Left ventricle myocardium inferior (tissue), 1 donor: Measurements from ENCODE around the gene NFKBIB. TPM values are rescaled to one million over a fixed set of nuclear protein-coding genes. Genes with fewer than 3 reads are reported as not detected.

Experiments used
- DNase-seq: peaks from one replicate; pipeline ENCODE4 v3.0.0-alpha.2; 2020
- H3K27ac ChIP-seq: fragments of 200-600 bp; replicated peaks from 2 replicates; pipeline ENCODE4 v1.8.0; 2021
- H3K27me3 ChIP-seq: fragments of 200-600 bp; 2 replicates; pipeline ENCODE4 v1.8.0; 2021; ENCODE audit warnings: low read depth
- H3K36me3 ChIP-seq: fragments of 200-600 bp; 2 replicates; pipeline ENCODE4 v1.8.0; 2021
- H3K4me1 ChIP-seq: fragments of 200-600 bp; 2 replicates; pipeline ENCODE4 v1.8.0; 2021
- H3K4me3 ChIP-seq: fragments of 200-600 bp; 2 replicates; pipeline ENCODE4 v1.8.0; 2021; ENCODE audit warnings: mild to moderate bottlenecking, moderate library complexity
- H3K9me3 ChIP-seq: fragments of 200-600 bp; replicated peaks from 2 replicates; pipeline ENCODE4 v1.8.0; 2021
- intact Hi-C: fragments of 100-400 bp; cut with micrococcal nuclease; formaldehyde crosslinking; loops from one replicate; pipeline ENCODE4 v1.11.0; 2022
- total RNA-seq: library from RNA; stranded (reverse); fragmentation: NEBNext Ultra II Directional; extraction: Animal tissue kit (Norgen Biotek cat#: 25700); gene quantifications from one replicate; pipeline ENCODE4 v1.2.1, GENCODE V29; 2021
- TF ChIP-seq, protein P1 (sequence below): fragments of 200-600 bp; IDR thresholded peaks from 2 replicates; pipeline ENCODE4 v1.8.0; 2021; ENCODE audit warnings: antibody characterized with exemption, mild to moderate bottlenecking, borderline replicate concordance
- donor health status: DM: no; HTN: yes; CAD: no; lungs with severe emphysema.

Gene NFKBIB
- total RNA-seq, 1 donor from 2014 or later: 18.4 TPM

DNA sequence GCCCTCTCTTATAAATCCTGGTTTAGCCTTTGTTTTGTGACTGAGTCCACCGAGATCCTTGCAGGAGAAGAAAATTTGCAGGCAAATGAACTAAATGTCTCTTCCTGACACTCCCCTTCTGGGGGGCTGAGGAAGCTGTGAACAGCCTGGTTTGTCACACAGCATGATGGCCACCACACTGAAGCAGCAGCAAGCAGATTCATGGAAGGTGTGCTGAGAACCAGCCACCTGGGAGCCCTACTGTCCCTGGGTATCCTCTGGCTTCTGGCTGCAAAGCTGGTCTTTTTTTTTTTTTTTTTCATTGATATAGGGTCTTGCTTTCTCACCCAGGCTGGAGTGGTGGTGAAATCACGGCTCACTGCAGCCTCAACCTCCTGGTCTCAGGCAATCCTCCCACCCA, 42.2 kb downstream of the NFKBIB start:
- H3K4me3 ChIP-seq: no peak overlapping the region
- TF ChIP-seq, protein P1, sequence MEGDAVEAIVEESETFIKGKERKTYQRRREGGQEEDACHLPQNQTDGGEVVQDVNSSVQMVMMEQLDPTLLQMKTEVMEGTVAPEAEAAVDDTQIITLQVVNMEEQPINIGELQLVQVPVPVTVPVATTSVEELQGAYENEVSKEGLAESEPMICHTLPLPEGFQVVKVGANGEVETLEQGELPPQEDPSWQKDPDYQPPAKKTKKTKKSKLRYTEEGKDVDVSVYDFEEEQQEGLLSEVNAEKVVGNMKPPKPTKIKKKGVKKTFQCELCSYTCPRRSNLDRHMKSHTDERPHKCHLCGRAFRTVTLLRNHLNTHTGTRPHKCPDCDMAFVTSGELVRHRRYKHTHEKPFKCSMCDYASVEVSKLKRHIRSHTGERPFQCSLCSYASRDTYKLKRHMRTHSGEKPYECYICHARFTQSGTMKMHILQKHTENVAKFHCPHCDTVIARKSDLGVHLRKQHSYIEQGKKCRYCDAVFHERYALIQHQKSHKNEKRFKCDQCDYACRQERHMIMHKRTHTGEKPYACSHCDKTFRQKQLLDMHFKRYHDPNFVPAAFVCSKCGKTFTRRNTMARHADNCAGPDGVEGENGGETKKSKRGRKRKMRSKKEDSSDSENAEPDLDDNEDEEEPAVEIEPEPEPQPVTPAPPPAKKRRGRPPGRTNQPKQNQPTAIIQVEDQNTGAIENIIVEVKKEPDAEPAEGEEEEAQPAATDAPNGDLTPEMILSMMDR: no peak
- intact Hi-C loops: no loop called here
- H3K9me3 ChIP-seq: no peaks in the 10 kb centered on the region
- no peaks in the 10 kb centered on the region for H3K27me3 ChIP-seq
- peaks cover 4% of the 10 kb centered on the region for H3K36me3 ChIP-seq
- H3K27ac ChIP-seq: no peak overlapping the region
- no peak for DNase-seq
- H3K4me1 ChIP-seq: no peaks in the 10 kb centered on the region

DNA sequence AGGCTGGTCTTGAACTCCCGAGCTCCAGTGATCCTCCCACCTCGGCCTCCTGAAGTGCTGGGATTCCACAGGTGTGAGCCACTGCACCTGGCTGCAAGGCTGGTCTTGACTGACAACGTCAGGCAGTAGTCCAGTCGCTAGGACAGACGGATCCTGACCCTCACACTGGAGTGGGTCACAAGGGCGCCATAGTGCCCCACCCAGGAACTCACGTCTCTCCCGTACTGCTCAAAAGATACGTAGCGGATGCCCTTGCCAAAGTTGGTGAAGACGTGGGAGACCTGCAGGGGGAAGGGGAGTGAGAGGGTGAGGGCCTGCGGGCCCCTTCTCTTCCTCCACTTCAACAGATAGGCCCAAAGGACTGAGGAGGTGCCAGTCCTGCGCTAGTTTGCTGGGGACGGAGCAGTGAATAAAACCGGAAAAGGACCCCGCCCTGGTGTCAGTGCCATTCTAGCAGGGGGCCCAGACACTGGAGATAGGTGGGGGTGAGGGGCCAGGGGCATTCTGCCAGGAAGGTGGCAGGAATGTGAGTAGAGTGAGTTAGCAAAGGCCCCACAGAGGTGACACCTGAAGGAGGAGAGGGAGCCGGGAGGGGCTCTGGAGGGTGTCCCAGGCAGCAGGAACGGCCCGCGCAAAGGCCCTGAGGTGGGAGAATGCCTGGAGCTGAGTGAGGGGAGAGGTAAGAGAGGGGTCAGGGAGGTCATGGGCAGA, 42.9 kb downstream of the NFKBIB start:
- Histone ChIP-seq H3K27ac (no peak overlapping the region), H3K27me3 (no peaks in the 10 kb centered on the region), H3K9me3 (no peaks in the 10 kb centered on the region), H3K36me3 (peaks cover 4% of the 10 kb centered on the region), H3K4me1 (no peaks in the 10 kb centered on the region), H3K4me3 (no peak overlapping the region)
- no peak for DNase-seq
- TF ChIP-seq, protein P1: no peak
- intact Hi-C loops: no loop called here

DNA sequence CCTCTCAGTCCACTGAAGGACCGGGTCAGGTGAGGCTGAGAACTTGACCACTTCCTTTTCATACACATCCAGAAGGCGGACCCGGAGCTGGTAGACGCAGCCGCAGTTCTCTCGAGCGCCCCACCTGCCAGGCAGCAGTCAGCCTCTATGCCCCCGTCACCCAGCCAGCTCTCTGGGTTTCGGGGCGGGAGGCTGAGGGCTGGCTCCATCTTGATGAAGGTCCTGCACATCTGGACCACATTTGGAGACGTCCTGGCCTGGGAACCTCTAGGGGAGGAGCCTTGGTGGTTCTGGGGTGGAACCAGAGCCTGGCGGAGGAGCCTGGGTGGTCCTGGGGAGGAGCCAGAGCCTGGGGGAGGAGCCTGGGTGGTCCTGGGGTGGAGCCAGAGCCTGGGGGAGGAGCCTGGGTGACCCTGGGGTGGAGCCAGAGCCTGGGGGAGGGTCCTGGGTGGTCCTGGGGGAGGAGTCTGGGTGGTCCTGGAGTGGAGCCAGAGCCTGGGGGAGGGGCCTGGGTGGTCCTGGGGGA, 45.3 kb downstream of the NFKBIB start:
- H3K9me3 ChIP-seq: no peaks in the 10 kb centered on the region
- H3K4me3 ChIP-seq: no peak overlapping the region
- H3K27me3 ChIP-seq: peaks cover 7% of the 10 kb centered on the region
- H3K36me3 ChIP-seq: peaks cover 4% of the 10 kb centered on the region
- DNase-seq: no peak
- H3K4me1 ChIP-seq: peaks cover 6% of the 10 kb centered on the region
- H3K27ac ChIP-seq: no peak overlapping the region
- TF ChIP-seq, protein P1: no peak
- intact Hi-C loops: no loop called here

DNA sequence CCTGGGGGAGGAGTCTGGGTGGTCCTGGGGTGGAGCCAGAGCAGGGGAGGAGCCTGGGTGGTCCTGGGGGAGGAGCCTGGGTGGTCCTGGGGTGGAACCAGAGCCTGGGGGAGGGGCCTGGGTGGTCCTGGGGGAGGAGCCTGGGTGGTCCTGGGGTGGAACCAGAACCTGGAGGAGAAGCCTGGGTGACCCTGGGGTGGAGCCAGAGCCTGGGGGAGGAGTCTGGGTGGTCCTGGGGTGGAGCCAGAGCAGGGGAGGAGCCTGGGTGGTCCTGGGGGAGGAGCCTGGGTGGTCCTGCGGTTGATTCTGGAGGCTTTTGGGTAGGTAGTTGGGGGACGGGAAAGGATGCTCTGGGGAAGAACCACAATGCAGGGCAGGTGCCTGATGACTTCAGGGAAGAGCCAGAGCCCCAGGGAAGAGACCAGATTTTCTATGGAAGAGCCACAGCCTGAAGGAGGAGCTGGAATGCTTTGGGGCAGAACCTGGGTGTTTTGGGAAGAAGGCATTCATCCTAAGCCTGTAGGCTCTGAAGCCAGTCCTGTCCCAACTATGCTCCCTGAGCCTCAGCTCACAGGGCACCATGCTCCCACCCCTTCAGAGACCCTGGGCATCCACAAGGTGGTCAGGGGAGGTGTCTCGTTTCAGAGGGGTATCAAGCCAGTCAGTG, 45.9 kb downstream of the NFKBIB start:
- Histone ChIP-seq H3K9me3 (no peaks in the 10 kb centered on the region), H3K36me3 (peaks cover 4% of the 10 kb centered on the region), H3K4me3 (no peak overlapping the region), H3K27me3 (peaks cover 13% of the 10 kb centered on the region), H3K27ac (no peak overlapping the region), H3K4me1 (peaks cover 12% of the 10 kb centered on the region)
- no peak for DNase-seq
- intact Hi-C loops: no loop called here
- TF ChIP-seq, protein P1: no peak

DNA sequence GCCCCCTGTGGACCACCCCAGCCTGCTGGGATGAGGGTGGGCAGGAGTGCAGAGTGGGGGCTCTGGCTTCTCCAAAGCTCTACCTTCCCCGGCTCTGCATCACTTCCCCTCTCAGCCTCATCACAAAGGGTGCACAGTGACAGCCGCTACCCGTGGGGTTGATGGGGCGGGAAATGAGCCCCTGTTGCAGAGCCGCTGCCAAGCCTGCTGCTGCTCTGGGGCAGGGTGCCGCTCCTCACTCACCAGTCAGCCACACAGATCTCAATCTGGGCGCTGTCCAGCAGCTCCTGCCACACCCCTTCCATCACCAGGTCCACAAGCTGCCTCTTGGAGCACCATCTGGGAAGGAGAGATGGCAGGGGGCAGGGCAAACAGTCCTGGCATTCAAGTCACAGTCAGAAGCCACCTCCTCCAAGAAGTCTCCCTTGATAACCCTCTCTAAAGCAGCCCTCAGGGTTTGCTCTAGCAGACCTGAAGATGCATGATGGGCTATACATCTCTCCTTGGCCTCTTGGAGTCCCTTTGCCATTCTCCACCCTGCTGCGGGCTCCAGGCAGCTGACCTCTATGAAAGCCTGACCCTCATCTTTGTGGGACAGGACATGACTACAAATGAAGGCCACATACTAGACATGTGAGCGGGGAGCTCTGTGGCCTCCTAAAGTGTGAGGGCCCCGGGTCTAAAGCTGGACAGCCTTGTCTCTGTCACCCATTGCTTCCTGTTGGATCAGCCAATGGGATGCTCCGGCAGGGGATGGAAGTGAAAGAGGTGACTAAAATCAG, 46.7 kb downstream of the NFKBIB start:
- TF ChIP-seq, protein P1: no peak
- no peak for DNase-seq
- H3K36me3 ChIP-seq: peaks cover 4% of the 10 kb centered on the region
- no peaks in the 10 kb centered on the region for H3K9me3 ChIP-seq
- peaks cover 13% of the 10 kb centered on the region for H3K27me3 ChIP-seq
- no peak overlapping the region for H3K4me3 ChIP-seq
- intact Hi-C loops: no loop called here
- H3K27ac ChIP-seq: no peak overlapping the region
- H3K4me1 ChIP-seq: peaks cover 12% of the 10 kb centered on the region
